SK-N-SH (cell line): Measurements from ENCODE around the gene GTF2E1. TPM values are rescaled to one million over a fixed set of nuclear protein-coding genes. Genes with fewer than 3 reads are reported as not detected.

Experiments
- CTCF ChIA-PET: fragments of 300-600, 350-600 bp; formaldehyde crosslinking; extraction: SDS; loops from one replicate; lab custom pipeline; 2021; lab: Yijun Ruan, JAX
- POLR2A ChIA-PET: fragments of 350-600 bp; sonication (Branson Sonifier 250); formaldehyde crosslinking; extraction: SDS; loops from one replicate; lab custom pipeline; 2020; ENCODE audit warnings: antibody characterized with exemption, inconsistent platforms; lab: Yijun Ruan, JAX
- DNase-seq: peaks from one replicate; pipeline ENCODE4 v3.0.0; 2012
- H2AFZ ChIP-seq: fragments of 200-600 bp; sonication (generic); 2 replicates; pipeline ENCODE4 v1.8.1; 2016; ENCODE audit warnings: antibody characterized with exemption, mild to moderate bottlenecking, low read depth
- H3F3A ChIP-seq: fragments of 200-600 bp; sonication (generic); replicated peaks from 2 replicates; pipeline ENCODE3; 2016; ENCODE audit warnings: antibody characterized with exemption, mild to moderate bottlenecking; ENCODE audit not compliant: insufficient read depth
- H3K27ac ChIP-seq, 2 experiments: fragments of 200-500 bp in 1 of 2; fragments of 200-600 bp in 1 of 2; sonication (Bioruptor generic) in 1 of 2; sonication (generic), shearing (Covaris generic) in 1 of 2; 2 replicates each; pipeline versions ENCODE4 v1.5.1 to v1.6.1; 2014 to 2016; ENCODE audit warnings: low read depth in 2 of 2, inconsistent platforms in 1 of 2, low read length in 1 of 2, mild to moderate bottlenecking in 1 of 2, mixed read lengths in 1 of 2
- H3K27me3 ChIP-seq: fragments of 200-600 bp; sonication (generic), shearing (Covaris generic); 2 replicates; pipeline ENCODE4 v1.6.1; 2016; ENCODE audit warnings: mixed run types; ENCODE audit not compliant: insufficient read depth
- H3K36me3 ChIP-seq, 2 experiments: fragments of 200-500 bp in 1 of 2; fragments of 200-600 bp in 1 of 2; sonication (Bioruptor generic) in 1 of 2; sonication (generic) in 1 of 2; replicated peaks in 1 of 2; 2 replicates each; pipeline versions ENCODE3 to v1.5.1; 2014 to 2016; ENCODE audit warnings: low read length in 1 of 2, mild to moderate bottlenecking in 1 of 2; ENCODE audit not compliant: insufficient read depth in 2 of 2, control insufficient read depth in 1 of 2
- H3K4me1 ChIP-seq, 2 experiments: fragments of 200-500 bp in 1 of 2; fragments of 200-600 bp in 1 of 2; sonication (Bioruptor generic) in 1 of 2; sonication (generic), shearing (Covaris generic) in 1 of 2; 2 replicates each; pipeline versions ENCODE4 v1.5.1 to v1.6.1; 2014 to 2016; ENCODE audit warnings: low read depth in 1 of 2, low read length in 1 of 2, mixed run types in 1 of 2; ENCODE audit not compliant: insufficient read depth in 2 of 2, control insufficient read depth in 1 of 2
- H3K4me2 ChIP-seq: fragments of 200-600 bp; sonication (generic), shearing (Covaris generic); 2 replicates; pipeline ENCODE4 v1.6.1; 2017; ENCODE audit warnings: mixed run types
- H3K4me3 ChIP-seq, 2 experiments: fragments of 200-500 bp in 1 of 2; fragments of 200-600 bp in 1 of 2; sonication (Bioruptor generic) in 1 of 2; sonication (generic), shearing (Covaris generic) in 1 of 2; 2 replicates each; pipeline versions ENCODE4 v1.5.1 to v1.8.1; 2014 to 2016; ENCODE audit warnings: low read depth in 2 of 2, inconsistent platforms in 1 of 2, low read length in 1 of 2, mild to moderate bottlenecking in 1 of 2, mixed read lengths in 1 of 2, moderate library complexity in 1 of 2
- H3K79me2 ChIP-seq: fragments of 200-600 bp; sonication (generic); 2 replicates; pipeline ENCODE4 v1.8.1; 2017; ENCODE audit warnings: mild to moderate bottlenecking; ENCODE audit not compliant: insufficient read depth
- H3K9ac ChIP-seq: fragments of 200-600 bp; sonication (generic); 2 replicates; pipeline ENCODE4 v1.6.1; 2017; ENCODE audit warnings: mixed run types
- H3K9me2 ChIP-seq: fragments of 200-600 bp; sonication (generic); 2 replicates; pipeline ENCODE4 v1.6.1; 2017; ENCODE audit warnings: mixed run types
- H3K9me3 ChIP-seq: fragments of 200-600 bp; sonication (generic); 2 replicates; pipeline ENCODE4 v1.6.1; 2017; ENCODE audit warnings: mixed run types, mild to moderate bottlenecking, moderate library complexity
- H4K20me1 ChIP-seq: fragments of 200-600 bp; sonication (generic); 2 replicates; pipeline ENCODE4 v1.6.1; 2017; ENCODE audit warnings: mild to moderate bottlenecking, mixed run types; ENCODE audit not compliant: insufficient read depth
- CHD2 ChIP-seq: fragments of 150-350 bp; IDR thresholded peaks from 2 replicates; pipeline ENCODE4 v1.6.1; 2018; ENCODE audit warnings: low read length; ENCODE audit not compliant: partially characterized antibody
- EP300 ChIP-seq, 2 experiments: IDR thresholded peaks; 2 replicates each; pipeline versions ENCODE4 v1.4.0 to v1.6.1; 2012; ENCODE audit warnings: borderline replicate concordance in 1 of 2, low read depth in 1 of 2, low read length in 1 of 2
- EZH2phosphoT487 ChIP-seq: fragments of 200-600 bp; sonication (generic); IDR thresholded peaks from 2 replicates; pipeline ENCODE4 v1.6.1; 2017; ENCODE audit warnings: low read depth, mixed run types, mild to moderate bottlenecking, antibody characterized with exemption, moderate library complexity, borderline replicate concordance
- FOSL2 ChIP-seq: IDR thresholded peaks from 2 replicates; pipeline ENCODE4 v1.4.0; 2012; ENCODE audit warnings: low read depth, mild to moderate bottlenecking, moderate library complexity, borderline replicate concordance
- FOXJ3 ChIP-seq: sonication (generic); formaldehyde crosslinking; IDR thresholded peaks from 2 replicates; pipeline ENCODE4 v1.5.1; 2020; ENCODE audit warnings: mild to moderate bottlenecking, missing genetic modification reagents
- FOXM1 ChIP-seq: IDR thresholded peaks from 2 replicates; pipeline ENCODE4 v1.4.0; 2012; ENCODE audit warnings: low read depth, mild to moderate bottlenecking
- GABPA ChIP-seq: IDR thresholded peaks from 2 replicates; pipeline ENCODE4 v1.4.0; 2012; ENCODE audit warnings: low read depth, mild to moderate bottlenecking
- MAX ChIP-seq: IDR thresholded peaks from 2 replicates; pipeline ENCODE4 v1.4.0; 2012; ENCODE audit warnings: low read depth
- MEF2A ChIP-seq: IDR thresholded peaks from 2 replicates; pipeline ENCODE4 v1.4.0; 2012; ENCODE audit warnings: low read depth, borderline replicate concordance
- MXI1 ChIP-seq: IDR thresholded peaks from 2 replicates; pipeline ENCODE4 v1.6.1; 2012; ENCODE audit warnings: mild to moderate bottlenecking, low read depth, low read length, improper control_type of control experiment
- NFIC ChIP-seq: IDR thresholded peaks from 2 replicates; pipeline ENCODE4 v1.4.0; 2012; ENCODE audit warnings: borderline replicate concordance
- NRF1 ChIP-seq: IDR thresholded peaks from 2 replicates; pipeline ENCODE4 v1.6.1; 2012; ENCODE audit warnings: low read depth, mild to moderate bottlenecking, low read length
- PBX3 ChIP-seq: IDR thresholded peaks from 2 replicates; pipeline ENCODE4; 2012
- POLR2AphosphoS5 ChIP-seq: IDR thresholded peaks from 2 replicates; pipeline ENCODE4 v1.6.1; 2012; ENCODE audit warnings: low read depth, low read length
- RFX5 ChIP-seq: IDR thresholded peaks from 2 replicates; pipeline ENCODE4 v1.6.1; 2012; ENCODE audit warnings: mild to moderate bottlenecking, improper control_type of control experiment, low read length
- RXRA ChIP-seq: IDR thresholded peaks from 2 replicates; pipeline ENCODE4 v1.4.0; 2012; ENCODE audit warnings: low read depth, mild to moderate bottlenecking, borderline replicate concordance
- SIN3A ChIP-seq: IDR thresholded peaks from 2 replicates; pipeline ENCODE4 v1.6.1; 2012; ENCODE audit warnings: low read depth, mild to moderate bottlenecking, low read length, moderate library complexity, borderline replicate concordance
- SMC3 ChIP-seq: IDR thresholded peaks from 2 replicates; pipeline ENCODE4 v1.6.1; 2012; ENCODE audit warnings: low read depth, low read length, improper control_type of control experiment
- TCF12 ChIP-seq: IDR thresholded peaks from 2 replicates; pipeline ENCODE4 v1.4.0; 2012
- TEAD4 ChIP-seq: IDR thresholded peaks from 2 replicates; pipeline ENCODE4 v1.4.0; 2012; ENCODE audit warnings: mild to moderate bottlenecking, borderline replicate concordance; ENCODE audit not compliant: insufficient read depth
- USF1 ChIP-seq: IDR thresholded peaks from 2 replicates; pipeline ENCODE4 v1.4.0; 2012; ENCODE audit warnings: low read depth, borderline replicate concordance
- YY1 ChIP-seq: IDR thresholded peaks from 2 replicates; pipeline ENCODE4 v1.4.0; 2012; ENCODE audit warnings: low read depth, mild to moderate bottlenecking
- WGBS: methylation state at CpG from one replicate; pipeline ENCODE4 v1.1.6; 2017; ENCODE audit warnings: low lambda C conversion rate; 5-methylcytosine and 5-hydroxymethylcytosine counted together
- polyA plus RNA-seq, 3 experiments: library from polyadenylated mRNA; depleted of rRNA; stranded (reverse); fragments of >200 nt; gene quantifications; 2 replicates each; pipeline ENCODE4 v1.2.3, GENCODE V29; 2012
- TF ChIP-seq, protein P1 (sequence below): fragments of 200-600 bp; sonication (generic); IDR thresholded peaks from 2 replicates; pipeline ENCODE4 v1.6.1; 2017; ENCODE audit warnings: antibody characterized with exemption, mild to moderate bottlenecking, moderate library complexity

GTF2E1 gene
- polyA plus RNA-seq, 1 of the 3 experiments (the other 2 are of a cell fraction): 5.7 TPM

GRCh38 chr3:120821426-120821825 lies 78.9 kb downstream of the GTF2E1 start (continued):
- TF ChIP-seq MEF2A (no peak), USF1 (no peak)

GRCh38 chr3:120823156-120823555 lies 80.6 kb downstream of the GTF2E1 start:
- Histone ChIP-seq H3K9ac (no peak overlapping the region), H3K27ac (no peak overlapping the region), H3K4me3 (no peak overlapping the region), H3K27me3 (no peaks in the 10 kb centered on the region; the same call in 1 of the 2 replicates), H3K9me3 (no peaks in the 10 kb centered on the region), H4K20me1 (no peaks in the 10 kb centered on the region), H3K4me1 (no peaks in the 10 kb centered on the region), H3K4me2 (no peak overlapping the region)
- ChIA-PET CTCF (no interaction called here), POLR2A (no interaction called here)
- 60% methylated on average over 3 of the region's 3 CpGs for WGBS
- TF ChIP-seq PBX3: no peak
- no peak for TF ChIP-seq CHD2
- TF ChIP-seq SIN3A: no peak
- no peak for TF ChIP-seq MXI1
- TF ChIP-seq SMC3: no peak
- no peak for TF ChIP-seq POLR2AphosphoS5
- no peak for TF ChIP-seq NRF1
- TF ChIP-seq MAX: no peak
- TF ChIP-seq TEAD4: no peak
- TF ChIP-seq EZH2phosphoT487: no peak
- no peak for TF ChIP-seq NFIC
- no peak for TF ChIP-seq FOXJ3 (CRISPR knock-in tag)
- no peak for TF ChIP-seq RFX5
- no peak for TF ChIP-seq TCF12
- TF ChIP-seq, all 33 proteins: peak for 0
- Histone ChIP-seq H2AFZ (no peak overlapping the region), H3K9me2 (no peaks in the 10 kb centered on the region), H3K79me2 (no peaks in the 10 kb centered on the region), H3K36me3 (no peaks in the 10 kb centered on the region), H3F3A (no peaks in the 10 kb centered on the region)
- no peak for DNase-seq

DNA sequence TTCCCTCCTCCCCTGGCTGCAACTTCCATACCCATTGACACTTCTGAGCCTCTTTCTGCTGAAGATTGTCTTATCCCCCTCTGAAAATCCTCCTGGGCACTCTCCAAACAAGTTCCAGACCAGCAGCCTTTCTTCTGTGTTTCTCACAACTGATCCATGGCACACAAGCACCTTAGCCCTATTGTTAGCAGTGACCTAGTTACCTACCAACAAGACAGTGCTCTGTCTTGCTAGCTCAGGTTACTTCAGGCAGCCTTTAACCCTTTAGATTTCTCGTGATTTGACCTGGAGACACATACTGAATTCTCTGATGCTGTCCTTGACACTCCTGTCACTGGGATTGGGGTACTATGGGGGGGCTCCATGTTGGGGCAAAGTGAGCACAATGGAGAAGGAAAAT lies 82.1 kb downstream of the GTF2E1 start:
- Histone ChIP-seq H4K20me1 (no peaks in the 10 kb centered on the region), H2AFZ (no peak overlapping the region), H3K36me3 (no peaks in the 10 kb centered on the region), H3K79me2 (no peaks in the 10 kb centered on the region), H3K4me2 (no peak overlapping the region), H3K27me3 (no peaks in the 10 kb centered on the region; the same call in 1 of the 2 replicates), H3K4me1 (no peaks in the 10 kb centered on the region), H3F3A (no peaks in the 10 kb centered on the region), H3K27ac (no peak overlapping the region), H3K9me2 (no peaks in the 10 kb centered on the region), H3K9me3 (no peaks in the 10 kb centered on the region)
- WGBS: 6% methylated on average over 1 of the region's 1 CpG
- POLR2A ChIA-PET: no interaction called here
- DNase-seq: no peak
- CTCF ChIA-PET: interaction anchor here (1.2 to 1.6 kb wide), 2 partner anchors 29 to 266 kb away, joined by 4 to 6 read pairs; no protein-coding TSS in a partner anchor
- no peak for TF ChIP-seq RXRA
- TF ChIP-seq FOXM1: no peak
- TF ChIP-seq GABPA: no peak
- no peak for TF ChIP-seq SIN3A
- TF ChIP-seq YY1: no peak
- no peak for TF ChIP-seq FOSL2
- TF ChIP-seq NRF1: no peak
- TF ChIP-seq, protein P1, sequence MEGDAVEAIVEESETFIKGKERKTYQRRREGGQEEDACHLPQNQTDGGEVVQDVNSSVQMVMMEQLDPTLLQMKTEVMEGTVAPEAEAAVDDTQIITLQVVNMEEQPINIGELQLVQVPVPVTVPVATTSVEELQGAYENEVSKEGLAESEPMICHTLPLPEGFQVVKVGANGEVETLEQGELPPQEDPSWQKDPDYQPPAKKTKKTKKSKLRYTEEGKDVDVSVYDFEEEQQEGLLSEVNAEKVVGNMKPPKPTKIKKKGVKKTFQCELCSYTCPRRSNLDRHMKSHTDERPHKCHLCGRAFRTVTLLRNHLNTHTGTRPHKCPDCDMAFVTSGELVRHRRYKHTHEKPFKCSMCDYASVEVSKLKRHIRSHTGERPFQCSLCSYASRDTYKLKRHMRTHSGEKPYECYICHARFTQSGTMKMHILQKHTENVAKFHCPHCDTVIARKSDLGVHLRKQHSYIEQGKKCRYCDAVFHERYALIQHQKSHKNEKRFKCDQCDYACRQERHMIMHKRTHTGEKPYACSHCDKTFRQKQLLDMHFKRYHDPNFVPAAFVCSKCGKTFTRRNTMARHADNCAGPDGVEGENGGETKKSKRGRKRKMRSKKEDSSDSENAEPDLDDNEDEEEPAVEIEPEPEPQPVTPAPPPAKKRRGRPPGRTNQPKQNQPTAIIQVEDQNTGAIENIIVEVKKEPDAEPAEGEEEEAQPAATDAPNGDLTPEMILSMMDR: no peak
- no peak for TF ChIP-seq EP300 (IDR thresholded peaks at IDR 0.05; ENCODE audit: borderline replicate concordance in 1 of 2, low read depth in 1 of 2, low read length in 1 of 2)
- TF ChIP-seq, all 33 proteins: peak for 0
- Histone ChIP-seq H3K9ac (no peak overlapping the region), H3K4me3 (no peak overlapping the region)
